T-helper 2 cell (primary cell): ENCODE results near the gene GPR146.
"Not testable (repeated sequence)": the region's sequence is repeated elsewhere in the genome, so short reads cannot be mapped to it uniquely, and the experiment has no call there.

ENCODE experiments used
- DNase-seq, 5 experiments: peaks; one replicate each; pipeline versions ENCODE4 v3.0.0 to v3.0.0-alpha.2; 2012 to 2022

Gene GPR146

DNA sequence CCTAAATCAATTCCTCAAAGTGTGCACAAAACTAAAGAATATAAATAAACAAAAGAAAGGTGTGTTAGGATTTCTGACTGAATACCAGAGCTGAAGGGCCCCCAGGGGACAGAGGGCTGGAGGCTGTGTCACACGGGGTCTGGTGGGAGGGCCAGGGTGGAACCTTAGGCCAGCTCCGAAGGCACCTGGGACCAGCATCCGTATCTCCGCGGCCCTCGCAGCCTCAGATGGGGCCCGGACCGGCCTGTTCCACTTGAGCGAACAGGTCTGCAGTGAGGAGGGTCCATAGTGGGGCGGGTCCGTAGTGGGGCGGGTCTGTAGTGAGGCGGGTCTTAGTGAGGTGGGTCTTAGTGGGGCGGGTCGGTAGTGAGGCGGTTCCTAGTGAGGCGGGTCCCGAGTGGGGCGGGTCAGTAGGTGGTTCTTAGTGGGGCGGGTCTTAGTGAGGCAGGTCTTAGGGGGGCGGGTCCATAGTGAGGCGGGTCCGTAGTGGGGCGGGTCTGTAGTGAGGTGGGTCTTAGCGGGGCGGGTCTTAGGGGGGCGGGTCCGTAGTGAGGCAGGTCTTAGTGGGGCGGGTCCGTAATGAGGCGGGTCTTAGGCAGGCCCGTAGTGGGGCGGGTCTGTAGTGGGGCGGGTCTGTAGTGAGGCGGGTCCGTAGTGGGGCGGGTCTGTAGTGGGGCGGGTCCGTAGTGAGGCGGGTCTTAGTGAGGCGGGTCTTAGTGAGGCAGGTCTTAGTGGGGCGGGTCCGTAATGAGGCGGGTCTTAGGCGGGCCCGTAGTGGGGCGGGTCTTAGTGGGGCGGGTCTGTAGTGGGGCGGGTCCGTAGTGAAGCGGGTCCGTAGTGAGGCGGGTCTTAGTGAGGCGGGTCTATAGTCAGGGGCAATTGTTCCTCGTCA, 15.1 kb downstream of the GPR146 start:
- DNase-seq = peak in 1 of 5 experiments; percentile 46

DNA sequence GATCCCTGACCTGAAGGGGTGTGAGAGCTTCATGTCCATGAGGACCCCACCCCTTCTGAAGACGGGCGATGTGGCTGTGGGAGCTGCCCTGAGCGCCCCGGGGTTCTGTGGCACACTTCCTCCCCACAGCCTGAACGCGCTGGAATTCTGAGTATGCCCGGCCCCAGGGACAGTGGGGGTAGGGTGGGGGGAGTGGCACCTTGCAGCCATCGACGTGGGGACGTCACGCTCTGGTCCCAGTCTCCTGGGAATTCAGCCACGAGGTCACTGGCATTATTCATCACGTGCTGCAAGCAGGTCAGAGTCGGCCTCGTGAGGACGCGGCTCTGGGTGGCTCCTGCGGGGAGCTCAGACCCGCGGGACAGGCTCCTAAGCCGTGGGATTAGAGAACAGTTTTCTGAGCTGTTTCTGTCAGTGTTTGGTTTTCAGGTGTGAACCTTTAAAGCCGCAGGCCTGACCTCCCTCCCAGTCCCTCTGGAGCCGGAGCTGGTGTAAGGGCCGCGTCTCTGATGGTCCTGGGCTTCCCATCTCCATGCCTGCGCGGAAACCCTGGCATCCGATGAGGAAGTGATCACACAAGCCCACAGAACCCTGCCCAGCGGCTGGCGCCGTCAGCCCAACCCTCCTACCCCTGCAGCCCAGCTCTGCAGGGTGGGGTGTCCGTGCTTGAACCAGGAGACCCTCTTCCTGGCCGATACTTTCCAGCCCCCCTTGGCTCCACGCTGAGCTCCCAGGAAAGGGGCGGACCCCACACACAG, 16.1 kb downstream of the GPR146 start:
- no peak for DNase-seq

DNA sequence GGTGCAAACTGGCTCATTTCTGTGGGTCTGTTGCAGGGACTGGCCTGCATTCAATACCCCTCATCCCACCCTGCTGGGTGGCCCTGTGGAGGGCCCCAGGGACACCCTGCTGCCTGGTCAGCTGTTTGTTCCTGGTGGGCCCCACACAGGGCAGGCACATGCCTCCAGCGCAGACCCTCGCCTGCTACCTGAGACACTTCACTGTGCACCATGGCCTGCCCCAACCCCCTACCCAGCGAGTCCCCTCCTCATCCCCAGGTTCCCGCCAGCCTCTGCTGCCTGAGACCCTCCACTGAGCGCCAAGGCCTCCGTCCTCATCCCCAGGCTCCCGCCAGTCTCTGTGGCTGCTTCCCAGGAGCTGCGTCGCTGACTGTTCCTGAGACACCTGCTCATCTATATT, 16.8 kb downstream of the GPR146 start:
- no peak for DNase-seq

DNA sequence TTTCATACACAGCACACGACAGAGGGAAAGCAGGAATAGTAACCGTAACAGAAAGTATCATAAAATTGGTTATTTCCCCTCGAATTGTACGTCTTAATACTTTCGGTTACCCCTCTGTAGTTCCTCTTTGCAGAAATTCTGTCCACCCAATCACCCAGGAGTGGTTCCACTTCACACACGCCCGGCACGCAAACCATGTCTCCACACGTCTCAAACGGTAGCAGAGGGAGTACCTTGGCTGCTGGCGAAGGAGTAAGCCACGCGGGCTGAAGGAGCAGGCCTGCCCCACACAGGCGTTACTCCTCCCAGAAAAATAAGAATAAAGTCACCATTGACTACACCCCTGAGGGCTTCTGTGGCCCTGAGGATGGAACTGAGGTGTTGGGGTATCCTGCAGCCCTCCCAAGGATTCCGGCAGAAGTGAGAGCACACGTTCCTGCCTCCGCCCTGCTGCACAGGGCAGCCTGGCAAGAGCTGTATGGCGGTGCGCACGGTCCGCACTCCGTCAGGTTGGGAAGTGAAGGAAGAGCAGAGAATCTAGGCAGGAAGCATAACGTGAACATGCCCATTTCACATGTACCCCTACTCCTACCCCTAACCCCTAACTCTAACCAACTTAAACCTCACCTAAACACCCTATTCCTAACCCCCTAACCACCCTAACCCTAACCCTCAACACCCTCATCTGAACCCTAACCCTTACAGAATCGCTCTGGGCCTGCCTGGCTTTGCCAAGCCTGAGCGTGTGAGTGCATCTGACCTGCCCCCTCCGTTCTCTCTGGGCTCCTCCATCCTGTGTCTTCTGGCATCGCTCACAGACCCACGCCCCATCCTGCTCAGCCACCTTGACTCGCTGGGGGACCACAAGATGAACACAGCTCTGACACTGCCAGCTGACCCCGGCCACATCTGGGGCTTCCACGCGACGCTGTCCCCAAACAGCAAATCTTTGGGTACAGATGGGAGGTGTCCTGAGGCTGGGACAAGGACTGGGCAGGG, 18.2 kb downstream of the GPR146 start:
- DNase-seq = no peak

DNA sequence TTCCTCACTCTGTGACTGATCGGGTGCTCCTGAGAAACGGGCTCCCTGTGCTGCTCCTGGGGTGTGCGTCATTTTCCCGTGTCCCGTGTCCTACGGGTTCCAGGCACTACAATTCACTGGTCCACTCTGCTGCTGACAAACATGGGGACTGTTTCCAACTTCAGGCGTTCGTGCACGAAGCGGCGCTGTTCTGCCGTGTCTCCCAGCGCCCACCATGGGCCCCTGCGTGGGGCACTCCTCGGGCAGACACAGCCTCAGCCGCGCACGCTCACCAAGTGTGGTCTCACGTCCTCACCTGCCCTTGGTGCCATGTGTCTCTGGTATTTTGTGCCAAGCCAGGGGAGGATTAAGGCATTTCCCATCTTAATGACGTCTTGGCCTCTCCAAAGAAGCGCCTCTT, 19.0 kb downstream of the GPR146 start:
- no peak for DNase-seq

DNA sequence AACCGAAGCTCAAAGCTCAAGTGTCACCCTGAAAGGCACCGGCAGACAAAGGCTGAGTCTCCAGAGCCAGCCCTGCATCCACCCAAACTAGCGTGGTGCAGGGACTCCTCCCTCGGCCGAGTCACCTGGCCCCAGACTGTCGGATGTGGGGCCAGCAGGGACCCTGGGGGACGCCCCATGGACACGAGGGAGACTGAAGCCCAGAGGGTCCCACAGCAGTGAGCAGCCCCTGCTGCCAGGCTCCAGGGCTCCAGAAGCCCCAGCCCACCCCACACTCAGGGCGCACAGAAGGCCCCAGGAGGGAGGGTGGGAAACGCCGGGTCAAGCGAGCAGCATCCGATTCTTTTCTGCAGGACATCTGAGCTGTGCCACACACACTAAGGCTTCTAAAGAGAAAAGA, 20.2 kb downstream of the GPR146 start:
- no peak for DNase-seq

DNA sequence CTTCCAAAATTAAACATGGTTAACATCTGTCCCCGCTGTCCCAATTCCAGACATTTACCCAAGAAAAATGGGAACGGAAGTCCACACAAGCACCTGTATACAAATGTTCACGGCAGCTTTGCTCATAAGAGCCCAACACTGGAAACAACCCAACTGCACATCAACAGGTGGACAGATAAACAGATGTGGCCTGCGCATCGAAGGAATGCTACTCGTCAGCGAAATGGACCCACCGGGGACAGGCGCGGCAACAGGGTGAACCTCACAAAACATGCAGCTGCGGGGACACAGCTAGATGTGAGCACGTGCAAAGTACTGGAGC, 20.9 kb downstream of the GPR146 start:
- DNase-seq = no peak

DNA sequence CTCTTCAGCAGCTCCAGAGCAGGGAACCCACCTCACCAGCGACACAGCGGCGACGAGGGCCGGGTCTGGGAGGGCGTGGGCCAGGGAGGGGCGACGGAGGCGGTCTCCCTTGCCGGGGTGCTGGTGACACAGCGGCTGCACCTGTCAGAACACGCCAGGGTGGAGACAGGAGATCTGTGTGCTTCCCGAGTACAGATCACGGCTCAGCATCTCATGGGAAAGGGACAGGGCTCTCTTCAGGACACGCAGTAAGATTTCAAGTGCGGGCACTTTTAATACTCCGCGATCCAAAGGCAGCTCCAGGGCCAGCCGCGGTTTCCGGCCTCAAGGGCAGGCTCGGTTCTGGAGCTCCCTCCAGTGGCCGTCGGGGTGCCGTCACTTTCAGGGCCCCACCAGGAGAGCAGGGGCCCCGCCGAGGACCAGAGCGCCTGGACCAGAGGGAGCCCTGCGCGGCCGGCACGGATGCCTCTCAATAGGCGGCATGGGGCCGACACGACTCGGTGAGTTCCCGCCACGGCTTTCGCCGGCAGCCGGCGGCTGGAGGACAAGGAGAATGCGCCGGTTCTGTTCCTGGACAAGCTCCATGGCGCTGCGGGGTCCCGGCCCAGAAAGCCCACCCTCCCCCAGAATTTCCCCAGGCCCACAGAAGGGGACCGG, 21.4 kb downstream of the GPR146 start:
- DNase-seq = peak; percentile 70 to 79 (median 75)

DNA sequence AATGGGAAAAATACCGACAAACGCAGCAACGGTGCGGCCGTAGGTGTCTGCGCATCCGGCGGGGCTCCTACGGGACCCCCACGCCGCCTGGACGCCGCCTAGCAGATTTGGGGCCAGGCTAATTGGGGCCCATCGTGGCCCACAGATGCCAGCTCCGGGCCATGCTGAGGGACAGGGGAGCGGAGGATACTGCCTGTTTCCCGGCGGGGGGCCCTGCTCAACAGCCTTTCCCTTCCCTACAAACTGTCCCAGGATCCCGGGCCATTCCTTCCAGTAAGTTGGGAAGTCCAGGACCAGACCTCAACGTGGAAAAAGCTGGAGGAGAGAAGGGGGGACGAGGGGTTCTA, 21.9 kb downstream of the GPR146 start:
- no peak for DNase-seq

DNA sequence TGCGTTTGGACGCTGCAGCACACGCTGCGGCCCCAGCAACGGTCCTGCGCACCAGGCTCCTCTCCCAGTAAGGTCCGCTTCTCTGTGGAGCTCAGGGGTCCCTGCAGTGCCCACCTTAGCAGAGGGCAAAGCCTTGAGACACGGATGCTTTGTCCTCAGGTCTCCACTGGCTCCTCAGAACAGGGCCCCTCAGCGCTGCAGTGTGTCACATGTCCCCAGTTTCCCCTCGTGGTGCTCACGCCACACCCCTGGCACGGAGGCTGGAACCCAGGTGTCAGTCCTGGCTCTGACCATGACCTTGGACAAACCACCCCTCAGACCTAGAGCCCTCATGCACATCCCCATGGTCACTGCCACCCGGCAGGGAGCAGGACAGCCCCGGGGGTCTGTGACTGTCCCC, 23.7 kb downstream of the GPR146 start:
- DNase-seq = no peak

DNA sequence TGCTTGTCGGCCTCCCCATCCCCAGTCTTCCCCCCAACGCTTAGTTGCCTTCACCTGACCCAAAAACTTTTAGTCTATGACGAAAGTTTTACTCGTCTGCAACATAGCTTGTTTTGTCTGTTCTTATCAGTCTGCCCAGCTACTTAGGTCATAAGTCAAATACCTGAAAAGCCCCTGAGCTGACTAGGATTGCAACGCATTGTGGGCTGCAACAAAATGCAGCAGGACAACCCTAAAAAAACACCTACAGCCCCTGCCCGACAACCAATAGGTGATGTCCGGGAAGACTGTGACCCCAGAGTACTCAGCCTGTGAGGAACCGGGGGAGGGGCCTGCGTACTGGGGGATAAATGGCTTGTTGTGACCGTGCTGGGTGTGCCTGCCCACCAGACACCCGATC, 24.3 kb downstream of the GPR146 start:
- DNase-seq = no peak

DNA sequence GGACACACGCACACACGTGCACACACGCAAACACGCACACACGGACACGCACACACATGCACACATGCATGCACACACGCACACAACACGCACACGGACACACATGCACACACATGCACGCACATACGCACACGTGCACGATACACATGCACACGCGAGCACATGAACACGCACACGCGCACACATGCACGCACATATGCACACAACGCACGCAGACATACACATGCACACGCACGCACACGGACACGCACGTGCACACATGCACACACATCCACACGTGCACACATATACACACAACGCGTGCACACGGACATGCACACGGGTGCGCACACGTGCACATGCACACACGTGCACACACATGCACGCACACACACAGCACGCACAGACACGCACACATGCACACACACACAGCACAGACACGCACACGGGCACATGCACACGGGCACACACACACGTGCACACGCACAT, 26.2 kb downstream of the GPR146 start:
- no peak for DNase-seq

DNA sequence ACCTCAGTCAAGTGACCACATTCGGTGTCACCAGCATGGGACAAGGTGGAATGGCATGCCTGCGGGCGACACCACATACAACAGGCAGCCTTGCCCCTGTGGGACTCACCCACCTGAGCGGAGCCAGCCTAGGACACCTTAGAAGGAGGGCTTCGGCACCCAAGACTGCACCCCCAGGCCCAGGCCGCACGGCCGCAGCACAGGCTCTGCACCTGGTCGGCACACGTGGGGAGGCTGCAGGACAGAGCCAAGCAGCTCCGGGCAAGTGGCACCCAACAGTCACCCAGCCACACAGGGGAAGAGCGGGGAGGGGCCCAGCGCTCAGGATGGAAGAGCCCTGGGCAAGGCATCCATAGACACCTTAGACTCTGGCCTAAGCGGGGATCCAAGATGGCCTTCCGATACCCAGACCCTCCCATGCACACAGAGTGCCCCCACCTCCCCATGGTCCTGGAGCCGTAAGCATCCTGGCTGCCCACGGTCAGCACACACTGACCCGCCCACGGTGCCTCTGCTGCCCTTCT, 27.4 kb downstream of the GPR146 start:
- DNase-seq = no peak

DNA sequence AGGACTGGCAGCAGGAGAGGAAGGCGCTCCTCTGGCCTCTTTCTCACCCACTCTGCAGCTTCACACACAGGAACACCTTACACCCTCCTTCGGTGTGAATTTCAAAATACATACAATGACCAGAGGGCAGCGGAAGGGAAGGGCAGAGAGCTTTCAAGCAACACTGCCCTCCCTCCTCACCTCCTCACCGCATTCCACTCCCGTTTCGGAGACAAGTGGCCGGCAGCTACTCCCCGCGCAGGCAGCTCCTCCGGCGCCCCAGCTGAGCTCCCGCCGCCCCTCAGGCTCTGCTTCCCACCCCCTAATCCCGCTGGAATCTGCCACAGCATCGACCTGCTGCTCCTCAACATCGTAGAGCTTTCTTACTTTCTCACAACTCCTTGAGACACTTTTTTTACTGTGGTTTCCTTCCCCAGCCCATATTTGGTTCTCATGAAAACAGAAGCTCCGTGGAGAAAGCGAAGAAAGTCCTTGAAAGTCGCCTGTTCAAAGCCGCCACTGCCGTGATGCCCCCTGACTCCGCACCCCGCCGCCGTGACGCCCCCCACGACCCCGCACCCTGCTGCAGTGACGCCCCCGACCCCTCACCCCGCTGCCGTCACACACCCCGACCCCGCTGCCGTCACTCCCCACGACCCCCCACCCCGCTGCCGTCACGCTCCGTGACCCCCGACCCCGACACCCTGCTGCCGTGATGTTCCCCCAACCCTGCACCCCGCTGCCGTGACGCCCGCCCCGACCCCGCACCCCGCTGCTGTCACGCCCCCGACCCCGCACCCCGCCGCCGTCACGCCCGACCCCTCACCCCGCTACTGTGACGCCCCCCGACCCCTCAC, 29.0 kb downstream of the GPR146 start:
- no peak for DNase-seq

DNA sequence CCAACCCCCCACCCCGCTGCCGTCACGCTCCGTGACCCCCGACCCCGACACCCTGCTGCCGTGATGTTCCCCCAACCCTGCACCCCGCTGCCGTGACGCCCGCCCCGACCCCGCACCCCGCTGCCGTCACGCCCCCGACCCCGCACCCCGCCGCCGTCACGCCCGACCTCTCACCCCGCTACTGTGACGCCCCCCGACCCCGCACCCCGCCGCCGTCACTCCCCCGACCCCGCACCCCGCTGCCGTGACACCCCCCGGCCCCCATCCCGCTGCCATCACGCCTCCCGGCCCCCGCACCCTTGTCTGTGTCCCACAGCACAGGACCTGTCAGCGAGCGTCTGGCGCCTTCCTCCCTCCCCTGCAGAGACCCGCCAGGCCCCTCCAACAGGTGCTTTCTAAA, 29.7 kb downstream of the GPR146 start:
- not testable (repeated sequence) for DNase-seq

DNA sequence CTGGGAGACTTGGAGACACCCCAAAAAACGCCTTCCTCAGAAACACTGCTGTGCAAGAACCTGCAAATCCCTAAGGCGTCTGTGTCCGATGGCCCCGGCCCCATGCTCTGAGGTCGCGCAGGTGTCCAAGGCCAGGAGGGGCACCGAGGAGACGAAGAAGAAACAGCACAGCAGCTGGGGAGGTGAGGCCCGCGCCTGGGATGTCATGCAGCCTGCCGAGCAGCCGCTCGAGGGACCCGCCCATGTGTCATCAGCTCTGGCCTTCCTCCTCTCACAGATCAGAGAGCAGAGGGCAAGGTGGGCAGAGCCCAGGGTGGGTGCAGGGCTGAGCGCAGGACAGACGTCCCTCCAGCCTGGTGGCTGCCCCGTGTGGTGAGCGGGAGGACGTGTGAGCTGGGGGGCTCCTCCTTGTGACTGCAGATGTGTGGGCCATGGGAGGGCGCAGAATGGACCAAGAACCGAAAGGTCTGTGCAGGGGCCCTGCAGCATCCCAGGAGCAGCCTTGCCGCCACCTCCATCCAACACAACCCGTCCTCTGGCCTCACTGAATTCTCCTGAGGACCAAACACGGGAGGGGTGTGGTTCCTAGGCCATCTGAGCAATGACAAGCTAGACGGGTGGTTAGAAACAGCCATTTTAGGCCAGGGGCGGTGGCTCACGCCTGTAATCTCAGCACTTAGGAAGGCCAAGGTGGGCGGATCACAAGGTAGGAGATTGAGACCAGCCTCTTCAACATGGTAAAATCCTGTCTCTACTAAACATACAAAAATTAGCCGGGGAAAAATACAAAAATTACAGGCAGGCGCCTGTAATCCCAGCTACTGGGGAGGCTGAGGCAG, 30.5 kb downstream of the GPR146 start:
- no peak for DNase-seq

DNA sequence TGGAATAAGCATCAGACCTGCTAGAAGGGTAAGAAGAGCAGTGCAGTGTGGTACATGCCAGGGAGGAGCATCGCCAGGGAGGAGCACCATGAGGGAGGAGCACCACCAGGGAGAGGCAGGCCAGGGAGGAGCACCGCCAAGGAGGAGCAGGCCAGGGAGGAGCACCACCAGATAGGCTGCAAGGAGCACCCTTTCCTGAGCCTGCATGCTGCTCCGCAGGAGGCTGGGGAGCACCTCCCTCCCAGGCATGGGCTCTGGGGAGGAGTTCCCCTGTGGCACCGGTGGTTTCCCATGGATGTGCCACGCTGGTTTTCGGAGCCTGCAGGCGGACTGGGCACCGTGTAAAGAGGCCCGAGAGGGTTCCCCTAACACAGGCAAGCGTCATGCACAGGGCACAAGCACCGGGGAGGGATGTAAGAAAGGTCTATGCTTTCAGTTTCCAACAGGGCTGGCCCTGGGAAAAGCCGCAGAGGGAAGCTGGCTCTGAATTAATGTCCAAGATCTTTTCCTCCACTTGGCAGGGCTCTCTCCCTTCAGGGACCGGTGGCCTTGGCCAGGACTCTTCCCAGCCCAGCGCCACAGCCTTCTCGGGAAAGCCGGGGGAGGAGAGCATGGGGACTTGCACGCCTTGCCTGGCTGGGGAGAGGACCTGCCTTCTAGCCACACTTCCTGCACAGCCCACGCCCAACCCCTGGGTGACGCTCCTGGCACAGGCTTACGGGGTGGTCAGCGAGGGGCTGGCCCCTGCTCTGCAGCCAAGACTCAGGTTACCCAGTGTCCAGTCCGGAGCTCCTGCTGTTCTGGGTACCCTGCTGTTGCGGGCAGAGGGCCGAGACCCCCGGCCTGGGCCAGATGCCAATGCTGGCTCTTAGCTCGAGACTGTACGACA, 32.1 kb downstream of the GPR146 start:
- DNase-seq = no peak

DNA sequence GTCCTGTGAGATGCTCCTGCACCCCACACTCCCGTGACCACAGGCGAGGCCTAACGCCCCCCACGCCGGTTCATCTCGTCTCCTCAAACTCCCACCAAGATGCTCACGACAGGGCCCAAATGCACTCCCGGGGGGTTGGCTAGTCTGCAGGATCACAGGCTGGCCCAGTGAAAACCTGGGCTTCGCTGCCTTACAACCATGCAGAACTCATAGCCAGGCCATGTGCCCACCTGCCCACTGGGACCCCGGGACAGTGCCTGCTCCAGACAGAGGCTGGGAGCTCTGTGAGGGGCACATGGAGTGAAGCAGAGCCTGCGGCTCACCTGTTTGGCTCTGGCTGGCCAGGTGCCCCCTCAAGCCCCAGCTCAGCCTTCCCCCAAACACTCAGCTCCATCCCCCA, 34.2 kb downstream of the GPR146 start:
- DNase-seq = no peak

DNA sequence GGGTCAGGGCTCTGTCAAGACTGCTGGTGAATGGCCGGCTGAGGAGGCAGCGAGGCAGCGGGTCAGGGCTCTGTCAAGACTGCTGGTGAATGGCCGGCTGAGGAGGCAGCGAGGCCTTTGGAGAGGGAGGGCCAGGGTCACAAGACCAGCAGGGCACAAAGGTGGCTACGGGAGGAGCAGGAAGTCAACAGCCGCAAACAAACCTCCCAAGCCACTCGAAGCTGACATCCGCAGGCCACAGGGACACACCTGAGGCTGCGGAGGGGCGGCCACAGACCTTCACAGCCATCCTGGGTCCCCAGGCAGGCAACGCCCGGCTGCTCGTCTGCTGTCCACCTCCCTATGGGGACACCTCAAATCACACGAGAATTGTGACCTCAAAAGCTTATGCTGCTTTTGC, 34.6 kb downstream of the GPR146 start:
- DNase-seq = no peak
